ENCODE results near the gene THSD7B. TPM values are rescaled to one million over a fixed set of nuclear protein-coding genes. Genes with fewer than 3 reads are reported as not detected.

The THSD7B gene
- total and polyA plus RNA-seq, 9 of the 15 experiments (the other 6 are each of a cell fraction or from before 2014, with no cell fraction given) = not detected

- H4K20me1 ChIP-seq (replicated peaks; ENCODE audit: control insufficient read depth, insufficient read depth, low read length) = no peaks in the 10 kb centered on the region
- no peak overlapping the region for H3K4me3 ChIP-seq
- no peaks in the 10 kb centered on the region for H3K9me1 ChIP-seq (ENCODE audit: control insufficient read depth, insufficient read depth, low read length)
- no peak overlapping the region for H3K27ac ChIP-seq (ENCODE audit: extremely low read depth, low read depth, low read length)
- intact Hi-C loops (cut with micrococcal nuclease) (no loop called here), in situ Hi-C loops (cut with MboI) (no loop called here)
- H3K27me3 ChIP-seq (ENCODE audit: control insufficient read depth in 2 of 2, insufficient read depth in 2 of 2, low read length in 2 of 2) = no peaks in the 10 kb centered on the region
- no peak overlapping the region for H3K9ac ChIP-seq (ENCODE audit: insufficient read depth in 1 of 2, low read depth in 2 of 2, low read length in 2 of 2)
- no peaks in the 10 kb centered on the region for H3K79me2 ChIP-seq (ENCODE audit: control insufficient read depth, insufficient read depth, low read length)
- no peak for FAIRE-seq
- H2AFZ ChIP-seq (ENCODE audit: low read depth, low read length) = no peak overlapping the region
- 0 out of 2 replicates have a peak, but pooled peaks cover 2% of the 10 kb centered on the region for H3K9me3 ChIP-seq (replicated peaks; ENCODE audit: control insufficient read depth, insufficient read depth, low read depth, low read length)
- no peak overlapping the region for H3K4me2 ChIP-seq (ENCODE audit: insufficient read depth, low read length)
- ChIA-PET POLR2A (no interaction called here), CTCF (ENCODE audit: low intra/inter-chr PET ratio) (no interaction called here)
- no peak for DNase-seq (ENCODE audit: extremely low read depth in 1 of 4, low spot score in 3 of 4)
- no peaks in the 10 kb centered on the region for H3K36me3 ChIP-seq (ENCODE audit: control insufficient read depth, insufficient read depth, low read length)
- ATAC-seq = no peak
- no TSS peak for BruUV-seq (replicated peaks)
- H3K4me1 ChIP-seq (replicated peaks in 1 of 2; ENCODE audit: control insufficient read depth in 2 of 2, insufficient read depth in 2 of 2, low read length in 2 of 2) = no peaks in the 10 kb centered on the region
- TF ChIP-seq RFX1 (IDR thresholded peaks at IDR 0.05) (no peak), NFXL1 (CRISPR knock-in tag; IDR thresholded peaks at IDR 0.05) (no peak), RBM14 (IDR thresholded peaks at IDR 0.05; ENCODE audit: borderline replicate concordance, insufficient read depth, low read depth, low read length) (no peak), ZBTB8A (IDR thresholded peaks at IDR 0.05; ENCODE audit: partially characterized antibody) (no peak), PREB (CRISPR knock-in tag; IDR thresholded peaks at IDR 0.05) (no peak), TSC22D4 (tag; IDR thresholded peaks at IDR 0.05) (no peak), SLC30A9 (CRISPR knock-in tag; IDR thresholded peaks at IDR 0.05) (no peak)
Observed at GRCh38 chr2:137118140-137118539, 352.8 kb downstream of the THSD7B start.

Measured in K562 (cell line).